T-cell (primary cell): ENCODE results near the gene OPN5. TPM values are rescaled to one million over a fixed set of nuclear protein-coding genes. Genes with fewer than 3 reads are reported as not detected.
A peak's percentile ranks its signal among the peaks of the same experiment; 100 is the strongest.

Source experiments
- ATAC-seq, 4 experiments: fragments of 200-7000 bp in 3 of 4; fragments of 150-1000 bp in 1 of 4; cut with Tn5 transposase; replicated peaks in 1 of 4; 1 replicate in 3 of 4; 2 replicates in 1 of 4; pipeline ENCODE4 v1.10.0; 2021; ENCODE audit warnings: moderate library complexity in 3 of 4, mild to moderate bottlenecking in 2 of 4, moderate number of reproducible peaks in 1 of 4
- CTCF ChIA-PET, 2 donors: fragments of 300-600 bp; sonication (Branson Sonifier 250); formaldehyde crosslinking; loops; one replicate each; lab custom pipeline; 2022; ENCODE audit warnings: antibody characterized with exemption in 2 of 2; lab: Charles Lee
- POLR2A ChIA-PET, 2 donors: fragments of 300-600 bp; sonication (Branson Sonifier 250); formaldehyde crosslinking; loops; one replicate each; lab custom pipeline; 2022; ENCODE audit warnings: antibody characterized with exemption in 2 of 2; lab: Charles Lee
- DNase-seq, 35 experiments: peaks; one replicate each; pipeline versions ENCODE4 v3.0.0 to v3.0.0-alpha.2; 2013 to 2023
- H3K27ac ChIP-seq: one replicate; pipeline ENCODE4 v1.5.1; 2013; ENCODE audit warnings: low read length
- H3K27me3 ChIP-seq, 2 experiments: replicated peaks in 1 of 2; 1 replicate in 1 of 2; 2 replicates in 1 of 2; pipeline versions ENCODE4 v1.6.1 to v1.7.0; 2013; ENCODE audit warnings: low read length in 1 of 2, mixed read lengths in 1 of 2; ENCODE audit not compliant: control insufficient read depth in 2 of 2, insufficient read depth in 2 of 2; ENCODE audit errors: extremely low read depth in 1 of 2
- H3K36me3 ChIP-seq, 2 donors: 1 replicate in 1 of 2; 2 replicates in 1 of 2; pipeline versions ENCODE4 v1.6.1 to v1.7.0; 2013; ENCODE audit warnings: low read length in 1 of 2; ENCODE audit not compliant: control insufficient read depth in 2 of 2, insufficient read depth in 1 of 2; ENCODE audit errors: extremely low read depth in 1 of 2
- H3K4me1 ChIP-seq, 2 experiments: 1 replicate in 1 of 2; 2 replicates in 1 of 2; pipeline versions ENCODE4 v1.6.1 to v1.7.0; 2013; ENCODE audit warnings: low read length in 2 of 2, mixed read lengths in 1 of 2; ENCODE audit not compliant: insufficient read depth in 2 of 2, control insufficient read depth in 1 of 2; ENCODE audit errors: extremely low read depth in 1 of 2
- H3K4me3 ChIP-seq, 2 donors: 1 replicate in 1 of 2; 2 replicates in 1 of 2; pipeline versions ENCODE4 v1.5.1 to v1.7.0; 2013; ENCODE audit warnings: mild to moderate bottlenecking in 2 of 2, low read length in 1 of 2, moderate library complexity in 1 of 2; ENCODE audit not compliant: control insufficient read depth in 1 of 2; ENCODE audit errors: extremely low read depth in 1 of 2
- H3K9me3 ChIP-seq: 2 replicates; pipeline ENCODE4 v1.7.0; 2013
- H3K27ac Mint-ChIP-seq, 2 donors: one replicate each; pipeline ENCODE4 v1.8.0; 2020 to 2021; ENCODE audit warnings: mild to moderate bottlenecking in 2 of 2, mixed read lengths in 2 of 2
- H3K27me3 Mint-ChIP-seq, 2 donors: one replicate each; pipeline ENCODE4 v1.8.0; 2021 to 2022; ENCODE audit warnings: mixed read lengths in 2 of 2
- H3K36me3 Mint-ChIP-seq: one replicate; pipeline ENCODE4 v1.8.0; 2021; ENCODE audit warnings: mixed read lengths
- H3K4me1 Mint-ChIP-seq, 3 donors: one replicate each; pipeline ENCODE4 v1.8.0; 2020 to 2022; ENCODE audit warnings: mixed read lengths in 3 of 3, mild to moderate bottlenecking in 1 of 3
- H3K4me3 Mint-ChIP-seq, 3 donors: one replicate each; pipeline ENCODE4 v1.8.0; 2020 to 2022; ENCODE audit warnings: mild to moderate bottlenecking in 3 of 3, mixed read lengths in 3 of 3, moderate library complexity in 3 of 3
- H3K9me3 Mint-ChIP-seq, 3 donors: one replicate each; pipeline ENCODE4 v1.8.0; 2020 to 2022; ENCODE audit warnings: mixed read lengths in 3 of 3
- WGBS: methylation state at CpG from one replicate; pipeline ENCODE4 v1.1.5; 2013; ENCODE audit warnings: missing lambda C conversion rate; ENCODE audit not compliant: insufficient coverage; 5-methylcytosine and 5-hydroxymethylcytosine counted together
- total RNA-seq, 35 experiments: library from RNA in 6 of 35; stranded (reverse) in 6 of 35; fragments of 120-200 nt in 1 of 35; gene quantifications; one replicate each; pipeline versions ENCODE4 v1.2.1 to v1.2.4 and lab custom pipeline; 2013 to 2026

OPN5 gene
- total RNA-seq, 5 donors from 2014 or later (not counting 1 experiment from before 2014, with no cell fraction given) = not detected

DNA sequence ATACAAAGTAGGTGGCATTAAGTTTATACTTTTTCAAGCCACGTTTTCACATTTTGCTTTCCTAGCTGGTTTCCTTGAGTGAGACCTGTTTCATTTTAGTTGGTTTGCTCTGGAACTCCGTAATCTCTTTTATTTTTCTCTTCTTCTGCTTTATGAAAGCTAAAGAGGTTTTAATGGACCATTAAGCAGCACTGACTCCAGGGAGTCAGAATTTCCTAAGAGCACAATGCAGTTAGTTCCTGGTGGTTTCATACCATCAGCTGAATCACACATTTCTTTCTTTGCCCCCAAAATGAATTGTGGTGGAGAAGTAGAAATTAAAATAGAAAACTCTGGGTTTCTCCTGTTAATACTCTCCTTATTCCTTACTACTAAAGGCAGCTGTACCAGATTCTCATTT is 3.4 kb downstream of the OPN5 start:
- CTCF ChIA-PET = interaction anchor here (0.5 to 0.6 kb wide), 2 partner anchors 11 to 404 kb away, joined by 3 to 5 read pairs; no protein-coding TSS in a partner anchor
- Mint-ChIP-seq H3K4me1 (peaks cover 11 to 13% (median 13%) of the 10 kb centered on the region in 3 donors), H3K4me3 (no peak overlapping the region), H3K27ac (no peak overlapping the region), H3K27me3 (peaks cover 17 to 26% of the 10 kb centered on the region in 2 donors), H3K36me3 (no peaks in the 10 kb centered on the region), H3K9me3 (no peaks in the 10 kb centered on the region)
- Histone ChIP-seq H3K27ac (no peak overlapping the region), H3K4me3 (no peak overlapping the region), H3K36me3 (no peaks in the 10 kb centered on the region), H3K9me3 (no peaks in the 10 kb centered on the region), H3K27me3 (peaks cover 2 to 4% of the 10 kb centered on the region in 2 experiments), H3K4me1 (peaks cover 2 to 7% of the 10 kb centered on the region in 2 experiments)
- POLR2A ChIA-PET = no interaction called here
- ATAC-seq (no peak), DNase-seq (no peak)
- WGBS = no CpG with 5 or more reads among the region's 2 CpGs

DNA sequence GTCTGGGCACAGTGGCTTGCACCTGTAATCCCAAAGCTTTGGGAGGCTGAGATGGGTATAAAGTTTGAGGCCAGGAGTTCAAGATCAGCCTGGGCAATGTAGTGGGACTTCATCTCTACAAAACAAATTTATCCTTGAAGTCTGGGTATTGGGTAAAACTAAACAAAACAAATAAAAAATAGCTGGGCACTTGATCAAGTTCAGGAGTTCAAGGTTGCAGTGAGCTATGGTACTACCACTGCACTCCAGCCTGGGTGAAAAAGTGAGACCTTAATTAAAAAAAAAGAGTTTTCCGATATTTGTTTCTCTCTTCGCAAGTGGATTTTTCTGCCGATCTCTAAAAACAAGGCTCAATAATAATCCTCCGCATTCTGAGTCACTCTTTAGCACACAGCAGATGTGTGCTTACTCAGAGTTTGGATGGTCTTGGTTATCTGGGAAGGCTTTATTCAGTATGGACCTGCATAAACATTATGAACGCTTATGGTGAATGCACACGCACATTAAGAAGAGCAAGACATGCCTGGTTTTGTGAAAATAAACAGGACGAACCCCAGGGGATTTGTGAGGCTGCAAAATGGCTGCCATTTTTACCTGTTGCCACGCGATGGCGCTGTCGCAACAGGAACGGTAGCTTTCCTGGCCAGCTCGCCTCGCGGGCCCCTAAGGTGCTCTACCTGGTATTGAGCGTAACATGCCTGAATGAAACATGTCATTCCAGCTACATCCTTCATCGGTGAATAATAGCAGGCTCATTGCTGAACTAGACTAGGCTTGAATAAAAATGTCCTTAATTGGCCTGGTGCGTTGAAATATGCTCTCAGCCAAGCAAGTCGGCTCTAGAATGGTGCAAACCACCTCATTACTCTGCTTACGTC is 6.0 kb downstream of the OPN5 start:
- ChIA-PET CTCF (interaction anchor here (0.7 to 4.5 kb wide), 13 partner anchors 8 to 1622 kb away, joined by 3 to 15 read pairs (median 4); no protein-coding TSS in a partner anchor), POLR2A (no interaction called here)
- Mint-ChIP-seq H3K4me3 (no peak overlapping the region), H3K9me3 (no peaks in the 10 kb centered on the region), H3K4me1 (peaks cover 3 to 6% (median 6%) of the 10 kb centered on the region in 3 donors), H3K36me3 (no peaks in the 10 kb centered on the region), H3K27me3 (peaks cover 24 to 41% of the 10 kb centered on the region in 2 donors), H3K27ac (no peak overlapping the region)
- Histone ChIP-seq H3K4me3 (no peak overlapping the region), H3K27ac (no peak overlapping the region), H3K4me1 (peaks cover 0 to 3% of the 10 kb centered on the region in 2 experiments), H3K27me3 (peaks cover 2 to 6% of the 10 kb centered on the region in 2 experiments), H3K9me3 (no peaks in the 10 kb centered on the region), H3K36me3 (no peaks in the 10 kb centered on the region)
- WGBS = 16% methylated on average over 17 of the region's 20 CpGs
- DNase-seq (peak in 32 of 35 experiments; percentile 18 to 64 (median 39)), ATAC-seq (peak; percentile 52 to 77 (median 64))

DNA sequence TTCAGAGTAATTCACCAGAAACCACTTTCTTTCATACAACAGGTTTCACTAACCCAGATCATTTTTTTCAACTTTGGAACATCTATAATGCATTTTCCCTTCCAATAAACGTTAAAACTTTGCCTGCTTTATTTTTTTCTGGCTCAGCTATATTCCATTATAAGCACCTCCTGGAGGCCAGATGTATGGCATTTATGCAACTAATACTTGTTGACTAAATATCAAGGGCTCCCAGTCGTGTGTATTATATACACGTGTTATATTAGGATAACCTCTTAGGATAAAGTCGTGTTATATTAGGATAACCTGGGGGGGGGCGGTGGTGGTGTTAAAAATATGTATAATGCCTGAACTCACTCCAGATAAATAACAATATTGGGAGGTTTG is 6.7 kb downstream of the OPN5 start:
- no peak overlapping the region for H3K4me3 ChIP-seq
- ChIA-PET POLR2A (no interaction called here), CTCF (interaction anchor here (0.9 to 4.5 kb wide), 9 partner anchors 9 to 1622 kb away, joined by 3 to 15 read pairs (median 4); no protein-coding TSS in a partner anchor)
- H3K9me3 ChIP-seq = no peaks in the 10 kb centered on the region
- H3K27ac ChIP-seq = no peak overlapping the region
- H3K4me1 ChIP-seq = peaks cover 0 to 3% of the 10 kb centered on the region in 2 experiments
- peaks cover 2 to 6% of the 10 kb centered on the region in 2 experiments for H3K27me3 ChIP-seq
- peaks cover 24 to 41% of the 10 kb centered on the region in 2 donors for H3K27me3 Mint-ChIP-seq
- H3K36me3 ChIP-seq = no peaks in the 10 kb centered on the region
- H3K27ac Mint-ChIP-seq = no peak overlapping the region
- peaks cover 3 to 6% (median 6%) of the 10 kb centered on the region in 3 donors for H3K4me1 Mint-ChIP-seq
- no peaks in the 10 kb centered on the region for H3K9me3 Mint-ChIP-seq
- H3K4me3 Mint-ChIP-seq = no peak overlapping the region
- ATAC-seq (no peak), DNase-seq (no peak)
- no peaks in the 10 kb centered on the region for H3K36me3 Mint-ChIP-seq
- no CpG with 5 or more reads among the region's 5 CpGs for WGBS

DNA sequence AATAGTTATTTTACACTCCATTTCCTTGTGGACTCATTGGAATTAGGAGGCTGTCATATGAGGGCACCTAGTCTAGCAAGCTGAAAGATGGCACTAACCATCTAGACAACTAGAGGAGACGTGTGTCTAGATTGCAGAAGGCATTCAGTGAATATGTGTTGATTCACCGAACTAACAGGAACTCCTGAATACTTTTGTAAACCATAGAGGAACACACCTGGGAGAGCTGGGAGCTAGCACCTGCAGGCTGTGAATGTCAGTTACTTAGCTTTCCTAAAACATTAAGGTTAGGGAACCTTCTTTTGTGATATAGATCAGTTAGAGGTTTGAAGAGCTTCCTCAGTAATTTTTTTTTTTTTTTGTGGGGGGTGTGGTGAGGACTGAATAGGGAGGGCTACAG is 7.7 kb downstream of the OPN5 start:
- Mint-ChIP-seq H3K36me3 (no peaks in the 10 kb centered on the region), H3K9me3 (no peaks in the 10 kb centered on the region), H3K27me3 (peaks cover 24 to 35% of the 10 kb centered on the region in 2 donors), H3K4me3 (no peak overlapping the region), H3K4me1 (peaks cover 3 to 6% (median 6%) of the 10 kb centered on the region in 3 donors), H3K27ac (no peak overlapping the region)
- CTCF ChIA-PET = interaction anchor here (0.7 to 4.5 kb wide), 5 partner anchors 8 to 179 kb away, joined by 3 to 15 read pairs (median 6); no protein-coding TSS in a partner anchor
- no peaks in the 10 kb centered on the region for H3K9me3 ChIP-seq
- peaks cover 2 to 6% of the 10 kb centered on the region in 2 experiments for H3K27me3 ChIP-seq
- no peak overlapping the region for H3K4me3 ChIP-seq
- DNase-seq = no peak
- POLR2A ChIA-PET = no interaction called here
- 48% methylated on average over 2 of the region's 2 CpGs for WGBS
- no peak for ATAC-seq
- peaks cover 0 to 3% of the 10 kb centered on the region in 2 experiments for H3K4me1 ChIP-seq
- H3K36me3 ChIP-seq = no peaks in the 10 kb centered on the region
- no peak overlapping the region for H3K27ac ChIP-seq

DNA sequence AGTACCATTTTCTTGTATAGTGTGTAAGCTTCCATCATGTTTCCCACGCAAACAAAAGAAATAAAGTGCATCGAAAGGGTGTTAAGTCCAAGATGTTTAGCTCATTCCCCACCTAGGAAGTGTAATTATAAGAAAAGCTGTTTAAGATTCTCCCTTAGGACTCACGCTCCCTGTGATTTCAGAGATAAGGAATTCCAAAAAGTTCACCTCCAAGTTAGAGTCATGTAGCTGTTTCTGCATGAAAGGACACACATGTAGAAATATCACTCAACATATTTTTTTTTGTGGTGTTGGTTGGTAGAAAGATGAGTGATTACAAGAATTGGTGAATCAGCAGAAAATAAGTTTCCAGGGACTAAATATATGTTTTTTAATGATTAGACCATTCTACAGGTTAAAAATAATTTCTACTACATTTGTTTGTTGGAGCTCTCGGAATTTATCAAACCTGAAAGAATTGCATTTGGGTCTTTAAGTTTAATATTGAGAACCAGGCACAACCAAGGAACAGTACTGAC is 10.4 kb downstream of the OPN5 start:
- ATAC-seq = no peak
- peaks cover 19 to 28% of the 10 kb centered on the region in 2 donors for H3K27me3 Mint-ChIP-seq
- Histone ChIP-seq H3K36me3 (no peaks in the 10 kb centered on the region), H3K27me3 (peaks cover 2 to 6% of the 10 kb centered on the region in 2 experiments), H3K4me1 (peaks cover 0 to 3% of the 10 kb centered on the region in 2 experiments), H3K4me3 (no peak overlapping the region), H3K9me3 (no peaks in the 10 kb centered on the region), H3K27ac (no peak overlapping the region)
- H3K27ac Mint-ChIP-seq = no peak overlapping the region
- POLR2A ChIA-PET = no interaction called here
- 83% methylated on average over 1 of the region's 4 CpGs for WGBS
- CTCF ChIA-PET = interaction anchor here in 1 of 2 donors (1.2 kb wide), 1 partner anchor 12 kb away, joined by 3 read pairs; no protein-coding TSS in a partner anchor
- H3K4me3 Mint-ChIP-seq = no peak overlapping the region
- peaks cover 3 to 6% (median 6%) of the 10 kb centered on the region in 3 donors for H3K4me1 Mint-ChIP-seq
- no peaks in the 10 kb centered on the region for H3K9me3 Mint-ChIP-seq
- no peaks in the 10 kb centered on the region for H3K36me3 Mint-ChIP-seq
- DNase-seq = no peak

DNA sequence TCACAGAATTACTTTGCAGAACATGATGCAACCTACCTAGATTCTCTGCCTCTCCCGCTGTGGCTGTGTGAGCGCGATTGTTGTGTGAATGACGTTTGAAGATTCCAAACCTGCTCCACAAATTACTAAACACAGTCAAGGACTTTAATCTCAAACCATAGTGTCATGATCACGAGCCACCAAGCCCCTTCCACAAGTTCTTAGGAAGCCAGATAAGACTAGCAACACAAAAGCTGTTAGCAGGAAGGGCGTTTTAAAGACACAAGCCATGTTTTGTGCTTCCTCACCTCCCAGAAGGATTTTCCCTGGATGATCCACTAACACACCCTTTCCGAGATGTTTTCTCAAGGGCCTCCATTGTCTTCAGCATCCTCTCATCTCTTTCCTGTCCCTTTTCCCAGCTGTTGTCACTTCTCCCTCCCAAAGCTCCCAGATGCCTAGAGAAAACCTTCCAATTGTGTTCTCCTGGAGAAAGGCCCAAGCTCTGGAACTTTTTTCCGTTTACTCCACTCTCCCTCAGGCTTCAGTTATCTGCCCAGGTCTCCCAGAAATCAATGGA is 12.8 kb downstream of the OPN5 start:
- Histone ChIP-seq H3K27me3 (peaks cover 0 to 2% of the 10 kb centered on the region in 2 experiments), H3K36me3 (no peaks in the 10 kb centered on the region), H3K4me1 (no peaks in the 10 kb centered on the region), H3K9me3 (no peaks in the 10 kb centered on the region), H3K27ac (no peak overlapping the region), H3K4me3 (no peak overlapping the region)
- DNase-seq = no peak
- Mint-ChIP-seq H3K9me3 (no peaks in the 10 kb centered on the region), H3K27me3 (peaks cover 11 to 24% of the 10 kb centered on the region in 2 donors), H3K4me3 (no peak overlapping the region), H3K36me3 (no peaks in the 10 kb centered on the region), H3K27ac (no peak overlapping the region), H3K4me1 (no peaks in the 10 kb centered on the region)
- ChIA-PET CTCF (interaction anchor here in 1 of 2 donors (1.1 kb wide), 1 partner anchor 50 kb away, joined by 5 read pairs; no protein-coding TSS in a partner anchor), POLR2A (no interaction called here)
- 65% methylated on average over 5 of the region's 8 CpGs for WGBS
- no peak for ATAC-seq
